NCI-H748 (cell line): ENCODE data around the gene ARHGEF10L.

Source experiments
- DNase-seq: peaks from one replicate; lab custom pipeline; 2025; ENCODE audit not compliant: unreplicated experiment; lab: John Stamatoyannopoulos, UW

Gene ARHGEF10L

DNA sequence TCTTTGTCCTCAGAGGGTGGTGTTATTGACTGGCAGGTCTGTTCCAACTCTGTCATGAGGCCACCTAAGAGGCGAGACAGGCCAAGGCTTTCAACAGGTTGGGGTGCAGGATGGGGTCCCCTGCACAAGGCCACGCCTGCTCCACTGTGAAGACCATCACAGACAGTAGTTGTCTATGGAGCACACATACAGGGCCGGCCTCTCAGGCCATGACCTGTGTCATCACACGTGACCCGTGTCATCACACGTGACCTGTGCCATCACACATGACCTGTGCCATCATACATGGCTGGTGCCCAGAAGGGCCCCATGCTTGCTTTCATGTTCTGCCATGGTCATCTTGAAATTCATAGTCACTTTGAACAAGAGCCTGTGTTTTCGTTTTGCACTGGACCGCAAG, 91.9 kb downstream of the ARHGEF10L start:
- no peak for DNase-seq

DNA sequence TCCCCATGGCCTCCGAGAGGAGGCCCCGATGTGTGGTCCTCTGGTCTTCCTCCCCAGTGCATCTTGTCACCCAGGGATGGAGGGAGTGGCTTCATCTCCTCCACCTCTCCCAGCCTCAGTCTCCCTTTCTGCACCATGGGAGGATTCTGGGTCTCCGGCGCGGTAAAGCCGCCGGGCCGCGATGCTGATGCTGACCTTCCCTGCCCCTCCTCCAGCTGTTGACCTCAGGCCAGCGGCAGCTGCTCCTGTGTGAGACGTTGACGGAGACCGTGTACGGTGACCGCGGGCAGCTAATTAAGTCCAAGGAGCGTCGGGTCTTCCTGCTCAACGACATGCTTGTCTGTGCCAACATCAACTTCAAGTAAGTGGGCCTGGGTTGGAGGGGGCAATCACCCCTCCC, 92.6 kb downstream of the ARHGEF10L start:
- no peak for DNase-seq

DNA sequence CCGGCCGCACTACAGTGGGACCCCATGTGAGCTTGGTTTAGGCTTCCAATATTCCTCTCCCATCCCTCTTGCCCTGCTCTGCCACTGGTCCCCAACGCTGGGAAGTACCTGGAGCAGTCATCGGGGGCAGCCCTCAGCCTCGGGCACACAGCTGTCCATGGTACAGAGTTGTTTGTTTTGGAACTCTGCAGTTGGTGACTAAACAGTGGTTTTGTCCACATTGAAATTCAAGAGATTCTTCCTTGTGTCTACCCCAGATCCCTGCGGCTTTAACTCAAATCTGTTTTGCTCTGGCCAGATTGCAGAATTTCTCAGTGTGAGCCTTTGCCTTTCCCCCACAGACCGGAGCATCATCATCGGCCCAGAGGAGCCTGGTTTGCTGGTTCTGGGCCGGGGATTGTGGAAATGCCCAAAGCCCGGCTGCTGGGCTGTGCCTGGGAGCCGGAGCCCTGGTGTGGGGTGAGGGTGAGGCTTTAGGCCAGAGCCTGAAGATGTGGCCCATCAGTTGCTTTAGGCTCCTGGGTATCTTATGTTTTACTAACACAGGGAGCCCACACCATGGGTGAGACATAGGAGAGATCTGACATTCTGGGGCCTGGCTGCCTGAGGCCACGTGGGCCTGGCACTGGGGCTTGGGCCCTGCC, 93.2 kb downstream of the ARHGEF10L start:
- DNase-seq = no peak

DNA sequence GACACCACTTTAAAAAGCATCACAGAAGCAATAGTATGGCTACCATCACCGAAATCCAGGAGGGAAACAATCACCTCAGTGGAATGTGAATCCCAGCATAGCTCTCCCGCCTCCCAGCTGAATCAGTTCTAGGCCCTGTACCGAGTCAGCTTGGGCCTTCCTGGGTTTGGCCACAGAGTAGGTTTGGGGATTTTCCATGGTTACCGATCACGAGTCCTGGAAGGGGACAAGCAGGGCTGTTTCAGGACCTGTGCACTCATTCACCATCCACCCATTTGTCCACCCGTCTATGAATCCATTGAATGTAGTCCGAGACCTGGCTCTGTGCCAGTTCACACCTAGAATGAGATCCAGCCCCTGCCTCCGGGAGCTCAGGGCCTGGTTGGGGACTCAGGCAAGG, 94.2 kb downstream of the ARHGEF10L start:
- DNase-seq = no peak

DNA sequence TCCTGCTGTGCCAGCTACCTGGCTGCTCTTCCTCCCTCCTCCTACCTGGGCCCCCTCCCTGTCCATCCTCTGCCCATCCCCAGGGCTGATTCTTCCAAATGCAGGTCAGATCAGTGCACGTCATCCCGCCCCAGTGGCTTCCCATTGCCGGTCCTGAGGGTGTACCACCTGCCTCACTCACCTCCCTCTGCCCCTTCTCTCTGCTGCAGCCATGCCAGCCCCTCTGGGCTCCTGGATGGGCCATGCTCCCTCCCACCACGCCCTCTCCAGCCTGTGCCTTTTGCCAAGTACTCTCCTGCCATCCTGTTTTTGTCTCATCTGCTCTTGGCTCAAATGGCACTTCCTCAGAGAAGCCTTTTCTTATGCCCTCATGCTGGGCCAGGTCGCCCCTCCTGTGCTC, 95.8 kb downstream of the ARHGEF10L start:
- no peak for DNase-seq

DNA sequence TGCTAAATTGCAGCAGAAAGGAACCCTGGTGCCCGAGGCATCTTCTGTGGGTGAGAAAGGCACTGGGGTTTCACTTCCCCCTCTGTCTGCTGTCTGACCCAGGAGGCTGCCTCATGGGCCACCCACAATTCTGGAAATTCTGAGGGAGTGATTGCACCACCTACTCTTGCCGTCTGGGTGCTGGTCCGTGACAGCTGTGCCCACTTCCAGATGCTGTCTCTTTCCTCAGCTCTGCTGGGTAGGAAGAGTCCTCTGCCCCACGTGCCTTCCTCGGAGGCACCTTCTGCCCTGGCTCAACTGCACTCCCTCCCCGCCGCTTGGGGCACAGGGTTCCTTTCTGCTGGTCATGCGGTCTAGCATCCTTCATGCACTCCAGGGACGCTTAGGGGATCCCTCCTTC, 96.3 kb downstream of the ARHGEF10L start:
- DNase-seq = no peak

DNA sequence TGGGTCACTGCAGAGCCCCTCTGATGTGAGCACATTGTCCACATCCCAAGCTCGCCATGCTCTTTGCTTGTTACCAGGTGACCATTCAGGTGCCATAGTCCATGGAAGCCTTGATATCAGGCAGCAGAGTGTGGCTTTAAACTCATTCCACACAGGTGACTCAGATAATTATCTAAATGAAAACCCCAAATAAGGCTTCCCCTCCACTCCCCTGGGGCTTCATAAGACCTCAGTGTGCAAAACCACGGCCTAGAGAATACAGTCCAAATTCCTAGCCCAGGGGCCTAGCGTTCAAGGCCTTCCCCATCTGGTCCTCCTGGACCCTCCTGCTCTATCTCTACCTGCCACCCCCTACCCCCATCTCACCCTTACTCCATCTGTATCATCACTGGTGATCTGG, 97.1 kb downstream of the ARHGEF10L start:
- no peak for DNase-seq

DNA sequence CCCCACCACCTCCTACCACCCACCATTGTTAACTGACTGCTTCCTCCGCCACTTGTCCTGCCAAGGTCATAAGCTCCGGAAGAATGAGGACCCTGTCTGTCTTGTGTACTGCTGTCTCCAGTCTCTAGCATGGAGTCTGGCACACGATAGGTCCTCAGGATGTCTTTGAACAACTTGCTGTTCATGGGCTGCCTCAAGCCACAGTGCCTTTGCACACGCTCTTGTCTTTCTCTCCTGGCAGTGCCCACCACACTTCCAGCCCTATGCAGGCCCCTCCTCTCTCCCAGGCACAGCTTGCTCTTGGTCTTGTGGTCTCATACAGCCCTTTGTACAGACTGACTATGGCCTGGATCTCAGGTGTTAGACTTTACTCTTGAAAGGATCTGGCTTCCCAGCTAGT, 97.6 kb downstream of the ARHGEF10L start:
- no peak for DNase-seq

DNA sequence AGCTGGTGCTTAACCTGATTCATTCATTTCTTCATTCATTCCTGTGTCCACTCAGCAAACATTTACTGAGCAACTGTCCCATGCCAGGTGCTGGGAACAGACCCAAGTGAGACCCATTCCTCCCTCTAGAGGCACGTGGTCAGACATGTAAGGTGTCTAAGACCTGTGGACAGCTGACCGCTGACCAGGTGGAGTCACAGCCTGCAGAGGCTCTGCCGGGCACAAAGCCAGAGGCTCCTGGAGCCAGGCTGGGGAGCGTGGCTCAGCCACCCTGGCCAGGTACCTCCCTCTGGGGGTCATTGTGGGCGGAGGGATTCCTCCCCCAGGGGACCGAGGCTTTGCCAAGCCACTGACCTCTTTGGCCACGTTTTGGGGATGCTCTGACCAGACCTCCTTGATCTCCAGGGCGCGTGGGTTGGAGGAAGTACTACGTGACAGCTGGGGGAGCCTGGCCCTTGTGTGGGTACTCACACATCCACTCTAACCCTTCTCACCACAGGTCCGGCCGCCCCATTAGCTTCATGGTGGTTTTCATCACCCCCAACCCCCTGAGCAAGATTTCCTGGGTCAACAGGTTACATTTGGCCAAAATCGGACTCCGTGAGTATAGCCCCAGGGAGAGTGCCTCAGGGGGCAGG, 100.3 kb downstream of the ARHGEF10L start:
- DNase-seq = no peak

DNA sequence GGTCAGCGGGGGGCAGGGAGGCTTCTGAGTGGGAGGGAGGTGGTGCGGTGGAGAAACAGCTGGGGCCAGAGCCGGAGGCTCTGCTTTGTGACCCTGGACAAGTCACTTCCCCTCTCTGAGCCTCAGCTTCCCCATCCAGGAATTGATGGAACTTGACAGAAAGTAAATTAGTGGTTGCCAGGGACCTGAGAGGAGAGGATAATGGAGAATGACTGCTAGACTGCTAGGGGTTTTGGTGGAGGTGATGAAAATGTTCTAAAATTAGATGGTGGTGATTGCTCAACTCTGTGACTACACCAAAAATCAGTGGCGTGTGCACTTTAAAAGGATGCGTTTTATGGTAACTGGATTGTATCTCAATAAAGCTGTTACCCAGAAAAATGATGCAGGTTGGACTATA, 100.9 kb downstream of the ARHGEF10L start:
- DNase-seq = no peak

DNA sequence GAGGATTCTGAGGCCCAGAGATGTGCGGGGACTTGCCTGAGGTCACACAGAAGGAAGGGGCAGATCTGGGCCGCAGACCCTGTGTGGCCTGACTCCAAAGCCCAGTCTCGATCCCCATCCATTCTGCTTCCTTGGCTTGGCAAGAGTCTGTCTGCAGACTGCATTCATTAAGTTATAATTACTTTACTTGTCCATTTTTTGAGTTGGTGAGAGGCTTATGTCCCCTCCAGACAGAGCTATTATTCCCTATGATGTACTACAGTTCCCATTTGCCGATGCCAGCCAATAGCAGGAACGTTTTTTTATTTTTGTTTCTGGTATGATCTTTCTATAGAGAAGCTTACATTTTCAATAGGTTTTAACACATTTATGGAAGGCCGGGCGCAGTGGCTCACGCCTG, 101.5 kb downstream of the ARHGEF10L start:
- no peak for DNase-seq

DNA sequence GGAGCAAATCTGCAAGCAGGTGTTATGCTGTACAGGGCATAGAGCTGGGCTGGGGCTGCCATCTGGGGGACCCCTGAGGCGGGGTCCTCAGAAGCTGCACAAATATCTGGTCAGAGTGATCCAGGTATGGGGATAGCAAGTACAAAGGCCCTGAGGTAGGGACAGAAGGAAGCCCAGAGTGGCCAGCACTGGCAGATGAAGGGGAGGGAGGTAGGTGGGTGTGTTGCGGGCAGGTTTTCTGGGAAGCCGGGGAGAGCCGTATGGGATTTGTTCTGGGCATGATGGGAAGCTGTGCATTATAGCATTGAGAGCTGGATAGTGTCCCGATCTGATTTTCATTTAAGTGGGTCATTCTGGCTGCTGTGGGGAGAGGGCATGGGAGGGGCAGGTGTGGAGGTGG, 102.7 kb downstream of the ARHGEF10L start:
- DNase-seq = no peak

DNA sequence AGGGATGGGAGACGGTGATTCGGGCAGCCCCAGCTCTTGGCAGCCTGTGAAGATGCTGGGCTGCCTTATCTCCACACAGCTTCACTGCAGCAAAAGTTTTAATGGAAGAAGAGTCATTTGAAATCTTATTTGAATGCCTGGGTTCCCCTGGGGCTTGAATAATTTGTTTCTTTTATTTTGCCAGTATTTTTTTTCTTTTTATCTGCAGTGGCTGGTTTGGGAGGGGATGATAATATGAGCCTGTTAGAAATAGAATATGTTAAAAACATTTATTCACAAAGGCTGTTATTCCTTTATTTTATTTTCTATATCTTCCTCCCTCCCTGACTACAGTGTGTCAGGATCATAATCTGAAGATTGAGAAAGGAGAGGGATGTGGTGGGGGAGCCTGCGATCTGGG, 103.4 kb downstream of the ARHGEF10L start:
- DNase-seq = no peak

DNA sequence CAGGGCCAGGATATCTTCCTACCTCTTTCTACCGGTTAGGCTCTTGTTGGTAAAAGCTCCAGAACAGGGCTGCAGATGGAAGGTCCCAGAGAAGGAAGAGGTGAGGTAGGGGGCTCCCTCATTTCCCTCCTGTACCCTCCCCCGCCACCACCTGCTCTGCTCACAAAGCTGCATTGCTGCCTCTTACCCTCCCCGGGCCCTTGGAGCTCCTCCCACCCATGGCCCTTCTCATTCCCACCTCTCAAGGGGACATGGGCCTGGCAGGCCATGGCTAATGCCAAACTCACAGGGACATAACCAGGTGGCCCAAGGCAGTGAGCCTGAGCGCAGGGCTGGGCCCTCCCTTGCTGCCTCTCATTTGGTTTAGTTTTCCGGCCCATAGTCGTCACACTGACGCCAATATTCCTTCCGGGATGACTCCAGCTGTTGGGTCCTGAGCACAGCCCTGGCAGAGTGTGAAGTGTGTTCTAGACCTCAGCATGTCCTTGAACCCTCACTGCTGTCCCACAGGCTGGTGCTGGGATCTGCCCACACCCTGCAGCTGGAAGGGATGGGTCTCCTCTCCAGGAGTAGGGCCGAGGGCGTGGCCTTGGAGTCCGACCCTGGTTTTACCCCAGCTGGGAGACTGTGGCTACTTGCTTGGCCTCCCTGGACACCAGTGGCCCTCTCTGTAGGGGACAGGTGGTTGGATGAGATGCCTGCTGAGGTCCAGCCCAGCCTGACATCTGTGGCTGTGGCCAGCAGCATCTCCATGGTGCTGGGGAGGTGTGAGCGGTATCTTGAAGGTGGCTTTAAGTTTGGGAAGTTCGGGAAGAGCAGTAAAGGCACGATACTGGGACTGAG, 104.6 kb downstream of the ARHGEF10L start:
- no peak for DNase-seq

DNA sequence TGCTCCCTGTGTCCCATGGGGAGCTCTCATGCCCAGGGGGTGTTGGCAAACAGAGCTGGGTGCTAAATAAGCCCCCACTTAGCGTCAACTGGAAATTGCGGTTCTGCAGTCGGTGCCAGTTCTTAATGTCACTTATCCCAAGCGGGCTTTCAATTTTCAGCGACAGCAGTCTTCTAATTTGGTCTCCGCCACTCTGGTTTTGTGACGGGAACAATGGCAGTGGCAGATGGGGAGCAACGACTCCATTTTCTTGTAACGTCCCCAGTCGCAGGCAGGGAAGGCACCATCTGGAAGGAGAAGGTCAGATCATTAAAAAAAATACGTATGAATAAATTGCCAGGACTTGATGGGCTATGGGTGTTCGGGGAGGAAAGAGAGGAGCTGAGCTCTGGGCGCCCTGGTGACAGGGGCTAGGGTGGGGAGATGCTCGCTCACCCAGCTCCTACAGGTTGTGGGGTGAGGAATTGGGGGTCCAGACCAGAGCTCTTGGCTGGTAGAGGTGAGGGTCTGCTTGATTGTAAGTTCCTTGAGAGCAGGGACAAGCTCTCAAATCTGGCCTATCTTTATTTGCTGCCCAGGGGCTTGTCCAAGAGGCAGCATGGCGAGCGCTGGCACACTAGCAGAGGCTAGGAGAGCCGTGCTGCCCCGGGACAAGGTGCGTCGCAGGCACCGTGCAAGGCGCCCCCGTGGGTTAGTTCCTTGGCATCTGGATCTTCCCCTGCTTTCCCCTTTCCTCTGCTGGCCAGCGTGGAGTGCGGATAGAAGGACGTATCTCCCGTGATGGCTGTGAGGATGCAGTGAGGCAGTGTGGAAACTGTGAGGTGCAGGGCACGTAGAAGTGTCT, 105.8 kb downstream of the ARHGEF10L start:
- no peak for DNase-seq

DNA sequence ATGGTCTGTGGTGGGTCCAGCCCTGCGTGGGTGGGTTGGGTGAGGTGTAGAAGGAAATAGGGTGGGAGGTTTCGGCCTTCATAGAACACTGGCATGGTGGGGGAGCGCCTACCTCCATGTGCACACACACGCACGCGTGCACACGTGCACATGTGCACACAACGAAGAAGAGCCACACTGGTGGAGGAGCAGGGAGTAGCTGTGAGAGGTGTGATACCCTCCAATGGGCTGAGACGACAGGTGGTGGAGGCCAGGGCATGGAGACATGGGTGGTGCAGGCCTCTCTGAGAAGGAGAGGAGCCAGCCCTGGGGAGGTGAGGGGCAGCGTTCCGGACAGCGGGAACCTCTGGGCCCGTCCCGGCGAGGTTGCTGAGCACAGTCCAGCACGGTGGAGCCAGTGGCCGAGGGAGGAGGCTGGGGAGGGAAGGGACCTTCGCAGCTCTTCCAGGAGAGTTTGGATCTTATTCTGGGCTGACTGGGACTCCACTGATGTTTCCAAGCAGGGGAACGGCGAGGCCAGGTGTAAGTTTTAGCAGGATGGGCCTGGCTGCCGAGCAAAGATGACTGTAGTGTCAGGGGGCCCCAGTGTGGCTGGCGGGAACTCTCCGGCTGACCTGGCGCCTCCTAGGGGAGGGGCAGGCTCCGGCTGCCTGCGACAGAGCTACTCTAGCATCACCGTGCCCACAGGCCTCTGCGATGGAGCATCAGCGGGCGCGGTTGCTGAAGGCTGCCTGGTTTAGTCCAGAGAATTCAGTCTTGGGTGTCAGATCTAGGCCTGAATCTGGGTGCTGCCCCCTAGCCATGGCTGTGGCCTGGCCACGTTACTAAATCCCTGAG, 107.2 kb downstream of the ARHGEF10L start:
- no peak for DNase-seq

DNA sequence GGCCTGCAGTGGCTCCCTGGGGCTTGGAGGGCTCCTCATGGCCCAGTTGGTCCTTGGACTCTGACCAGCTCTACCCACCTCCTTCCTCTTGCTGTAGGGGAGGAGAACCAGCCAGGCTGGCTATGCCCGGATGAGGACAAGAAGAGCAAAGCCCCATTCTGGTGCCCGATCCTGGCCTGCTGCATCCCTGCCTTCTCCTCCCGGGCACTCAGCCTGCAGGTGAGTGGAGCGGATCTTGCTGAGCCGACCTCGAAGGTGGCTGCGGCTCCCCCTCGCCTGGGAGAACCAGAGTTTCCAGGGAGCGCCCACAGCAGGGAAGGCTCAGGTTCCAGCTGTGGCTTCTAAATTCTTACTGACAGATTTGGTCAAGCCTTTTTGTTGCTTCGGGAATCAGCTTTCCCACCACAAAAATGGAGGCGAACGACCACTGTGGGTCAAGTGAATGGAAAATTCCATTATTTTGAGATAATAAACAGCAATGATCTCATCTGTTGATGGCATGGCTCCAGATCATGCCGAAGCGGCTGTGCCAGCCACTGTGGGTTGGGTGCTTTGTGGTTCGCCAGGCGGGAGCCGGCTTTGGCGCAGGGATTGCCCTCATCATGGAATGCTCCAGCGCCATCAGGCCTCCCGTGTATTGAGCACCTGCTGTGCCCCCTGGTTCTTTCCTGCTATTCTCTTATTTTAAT, 109.1 kb downstream of the ARHGEF10L start:
- no peak for DNase-seq

DNA sequence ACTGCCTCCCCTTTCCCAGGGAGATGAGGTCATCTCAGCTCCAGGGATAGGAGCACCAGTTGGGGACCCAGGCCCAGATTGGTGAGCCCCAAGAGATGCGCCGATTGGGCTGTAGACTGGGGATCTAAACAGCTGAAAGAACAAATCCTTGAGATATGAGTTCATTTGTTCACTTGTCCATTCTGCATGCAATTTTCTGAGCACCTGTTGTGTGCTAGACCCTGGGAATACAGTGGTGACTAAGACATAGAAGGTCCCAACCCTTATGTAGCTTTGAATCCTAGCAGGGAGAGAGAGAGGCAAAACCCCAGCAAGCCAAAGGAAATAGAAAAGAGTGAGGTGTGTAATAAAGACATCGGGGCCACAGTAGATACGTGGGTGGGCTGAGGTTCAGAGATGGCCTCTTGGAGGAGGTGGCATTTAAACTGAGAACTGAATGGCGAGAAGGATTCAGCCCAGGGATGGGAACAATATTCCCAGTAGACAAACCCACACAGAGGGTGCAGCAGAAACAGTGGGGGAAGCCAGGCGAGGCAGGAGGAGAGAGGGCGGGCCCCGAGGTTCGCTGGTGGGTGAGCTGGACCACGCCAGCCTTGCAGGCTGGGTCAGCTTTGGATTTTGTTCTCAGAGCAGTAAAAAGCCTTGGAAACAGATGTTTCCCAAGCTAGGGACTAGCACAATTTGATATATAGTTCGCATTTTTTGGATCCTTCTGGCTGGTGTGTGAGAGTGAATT, 110.0 kb downstream of the ARHGEF10L start:
- DNase-seq = no peak

DNA sequence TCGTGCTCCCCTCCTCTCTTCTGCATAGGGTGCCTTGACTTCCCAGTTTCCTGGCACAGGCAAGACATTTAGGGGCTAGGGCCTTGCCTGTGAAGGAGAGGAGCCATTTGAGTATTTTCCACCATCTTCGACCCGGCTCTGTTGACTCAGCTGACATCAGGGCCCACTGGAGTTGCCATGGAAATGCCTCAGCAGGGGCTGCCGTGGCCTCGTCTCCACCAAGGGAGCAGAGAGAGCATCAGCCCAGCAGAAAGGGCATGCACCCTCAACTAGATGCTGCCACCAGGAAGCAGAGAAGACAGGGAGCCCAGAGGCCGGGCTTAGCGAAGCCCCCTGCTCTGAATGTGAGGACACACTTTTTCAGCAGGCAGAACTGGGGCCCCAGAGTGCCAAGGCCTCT, 113.8 kb downstream of the ARHGEF10L start:
- peak; percentile 32 for DNase-seq
